Measurements from ENCODE around the gene SARS2. TPM values are rescaled to one million over a fixed set of nuclear protein-coding genes. Genes with fewer than 3 reads are reported as not detected.

Gene SARS2
- total RNA-seq, 1 experiment from 2014 or later = 57.4 TPM

DNA sequence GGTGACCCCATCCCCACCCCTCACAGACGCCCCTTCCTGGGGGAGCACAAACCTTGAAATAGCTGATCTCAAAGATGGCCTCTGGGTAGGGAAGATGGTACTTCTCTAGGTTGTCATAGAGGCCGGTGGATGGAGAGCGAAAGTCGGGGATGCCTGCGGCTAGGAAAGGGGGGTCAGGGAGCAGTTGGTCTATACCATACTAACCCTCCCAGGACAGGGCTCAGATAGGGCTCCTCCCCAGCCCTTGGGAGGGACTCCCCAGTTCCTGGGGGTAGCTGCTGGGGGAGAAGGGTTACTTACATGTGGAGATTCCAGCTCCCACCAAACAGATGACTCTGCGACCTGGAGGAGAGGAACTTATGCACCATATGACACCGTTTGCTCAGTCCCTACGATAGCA is 40.8 kb downstream of the SARS2 start:
- H2BK5ac ChIP-seq (ENCODE audit: insufficient read length, low read length) = no peak overlapping the region
- H3K14ac ChIP-seq (ENCODE audit: insufficient read depth, low read length) = no peak overlapping the region
- H2BK15ac ChIP-seq (ENCODE audit: low read depth, low read length) = no peak overlapping the region
- no peak for DNase-seq
- Mint-ChIP-seq H3K4me1 (no peaks in the 10 kb centered on the region), H3K27me3 (ENCODE audit: low read depth) (no peaks in the 10 kb centered on the region), H3K4me3 (no peak overlapping the region), H3K9me3 (no peaks in the 10 kb centered on the region), H3K36me3 (ENCODE audit: insufficient read depth in 1 of 3, low read depth in 3 of 3) (no peaks in the 10 kb centered on the region), H3K27ac (no peak overlapping the region; a peak in 3 of 7 replicates)
- H3K18ac ChIP-seq (ENCODE audit: insufficient read length, low read depth, low read length) = no peak overlapping the region
- H2BK120ac ChIP-seq (ENCODE audit: low read depth, low read length, poor library complexity, severe bottlenecking) = no peak overlapping the region
- no peak overlapping the region for H4K8ac ChIP-seq (replicated peaks; ENCODE audit: insufficient read length, low read depth, low read length)
- no peak overlapping the region for H4K5ac ChIP-seq (ENCODE audit: insufficient read length, low read depth, low read length)
- H3K79me1 ChIP-seq (ENCODE audit: insufficient read depth, low read depth, low read length, poor library complexity, severe bottlenecking) = no peaks in the 10 kb centered on the region
- no peaks in the 10 kb centered on the region for H3K27me3 ChIP-seq (ENCODE audit: insufficient read depth, low read length)
- no peak overlapping the region for H2AFZ ChIP-seq (ENCODE audit: low read length)
- H2BK20ac ChIP-seq (ENCODE audit: low read depth, low read length, poor library complexity, severe bottlenecking) = no peak overlapping the region
- H3K23me2 ChIP-seq (ENCODE audit: insufficient read length, low read depth, low read length, poor library complexity, severe bottlenecking) = no peaks in the 10 kb centered on the region
- H3K9me3 ChIP-seq (ENCODE audit: control insufficient read depth, low read depth, low read length) = no peaks in the 10 kb centered on the region
- no peak overlapping the region for H3K4ac ChIP-seq (ENCODE audit: low read depth, low read length)
- no peak overlapping the region for H3K23ac ChIP-seq (ENCODE audit: insufficient read length, low read depth, low read length)
- no peak overlapping the region for H3K9ac ChIP-seq (ENCODE audit: extremely low read depth, insufficient read length, low read length)
- H3K4me2 ChIP-seq (ENCODE audit: insufficient read depth, insufficient read length, low read length) = no peak overlapping the region
- no peak overlapping the region for H3K27ac ChIP-seq (ENCODE audit: insufficient read length, low read depth, low read length)
- H4K91ac ChIP-seq (ENCODE audit: insufficient read length, low read depth, low read length) = no peak overlapping the region
- H3K79me2 ChIP-seq (ENCODE audit: insufficient read depth, low read length) = no peaks in the 10 kb centered on the region
- TF ChIP-seq, protein P1, sequence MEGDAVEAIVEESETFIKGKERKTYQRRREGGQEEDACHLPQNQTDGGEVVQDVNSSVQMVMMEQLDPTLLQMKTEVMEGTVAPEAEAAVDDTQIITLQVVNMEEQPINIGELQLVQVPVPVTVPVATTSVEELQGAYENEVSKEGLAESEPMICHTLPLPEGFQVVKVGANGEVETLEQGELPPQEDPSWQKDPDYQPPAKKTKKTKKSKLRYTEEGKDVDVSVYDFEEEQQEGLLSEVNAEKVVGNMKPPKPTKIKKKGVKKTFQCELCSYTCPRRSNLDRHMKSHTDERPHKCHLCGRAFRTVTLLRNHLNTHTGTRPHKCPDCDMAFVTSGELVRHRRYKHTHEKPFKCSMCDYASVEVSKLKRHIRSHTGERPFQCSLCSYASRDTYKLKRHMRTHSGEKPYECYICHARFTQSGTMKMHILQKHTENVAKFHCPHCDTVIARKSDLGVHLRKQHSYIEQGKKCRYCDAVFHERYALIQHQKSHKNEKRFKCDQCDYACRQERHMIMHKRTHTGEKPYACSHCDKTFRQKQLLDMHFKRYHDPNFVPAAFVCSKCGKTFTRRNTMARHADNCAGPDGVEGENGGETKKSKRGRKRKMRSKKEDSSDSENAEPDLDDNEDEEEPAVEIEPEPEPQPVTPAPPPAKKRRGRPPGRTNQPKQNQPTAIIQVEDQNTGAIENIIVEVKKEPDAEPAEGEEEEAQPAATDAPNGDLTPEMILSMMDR (conservative IDR thresholded peaks at IDR 0.05) = no peak
- no CpG with 5 or more reads among the region's 8 CpGs for WGBS (ENCODE audit: extremely low coverage, insufficient read length, low lambda C conversion rate)
- H2BK12ac ChIP-seq (ENCODE audit: insufficient read length, low read depth, low read length) = no peak overlapping the region
- H3K4me1 ChIP-seq (ENCODE audit: insufficient read depth, low read length) = no peaks in the 10 kb centered on the region
- H4K20me1 ChIP-seq (ENCODE audit: control insufficient read depth, insufficient read depth, insufficient read length) = peaks cover 3% of the 10 kb centered on the region
- H3T11ph ChIP-seq (ENCODE audit: low read length) = no peak overlapping the region
- no peak overlapping the region for H2AK5ac ChIP-seq (ENCODE audit: insufficient read length, low read length)
- no peak overlapping the region for H3K56ac ChIP-seq (ENCODE audit: insufficient read length, low read depth, low read length)
